Panc1 (cell line): ENCODE data around the gene FSTL4. TPM values are rescaled to one million over a fixed set of nuclear protein-coding genes. Genes with fewer than 3 reads are reported as not detected.

Source experiments
- ATAC-seq: fragments of 200-7000 bp; cut with Tn5 transposase; 2 replicates; pipeline ENCODE4 v1.9.1; 2020; ENCODE audit warnings: mild to moderate bottlenecking, moderate library complexity
- BruUV-seq: library from RNA; stranded (reverse); fragments of 400-500 nt; replicated peaks from 2 replicates; lab custom pipeline; 2021; lab: Mats Ljungman, UMichigan
- CTCF ChIA-PET: fragments of 300-600 bp; sonication (Branson Sonifier 250); formaldehyde crosslinking; loops from one replicate; lab custom pipeline; 2022; ENCODE audit warnings: antibody characterized with exemption; lab: Charles Lee
- POLR2A ChIA-PET: fragments of 300-600 bp; sonication (Branson Sonifier 250); formaldehyde crosslinking; loops from one replicate; lab custom pipeline; 2022; ENCODE audit warnings: antibody characterized with exemption; lab: Charles Lee
- DNase-seq: peaks from one replicate; pipeline ENCODE4 v3.0.0-alpha.2; 2010; ENCODE audit warnings: low read depth, low spot score
- H3K27ac ChIP-seq: 2 replicates; pipeline ENCODE4 v1.5.1; 2011; ENCODE audit warnings: mild to moderate bottlenecking, low read length, inconsistent platforms
- H3K27me3 ChIP-seq: fragments of 200-500 bp; sonication (Bioruptor generic); 2 replicates; pipeline ENCODE4 v1.6.0; 2014; ENCODE audit warnings: low read length, inconsistent platforms; ENCODE audit not compliant: control insufficient read depth, insufficient read depth
- H3K36me3 ChIP-seq: fragments of 200-500 bp; sonication (Bioruptor generic); 2 replicates; pipeline ENCODE4 v1.5.1; 2014; ENCODE audit warnings: inconsistent platforms, mild to moderate bottlenecking, low read length, moderate library complexity; ENCODE audit not compliant: control insufficient read depth, insufficient read depth
- H3K4me1 ChIP-seq: 2 replicates; pipeline ENCODE4 v1.5.1; 2011; ENCODE audit warnings: inconsistent platforms, mild to moderate bottlenecking, low read length, moderate library complexity; ENCODE audit not compliant: control insufficient read depth, insufficient read depth
- H3K4me3 ChIP-seq, 2 experiments: 2 replicates each; pipeline ENCODE4 v1.5.1; 2011 to 2012; ENCODE audit warnings: low read depth in 2 of 2, low read length in 2 of 2, mild to moderate bottlenecking in 2 of 2, inconsistent platforms in 1 of 2, moderate library complexity in 1 of 2
- H3K9me3 ChIP-seq: fragments of 200-500 bp; sonication (Bioruptor generic); 2 replicates; pipeline ENCODE4 v1.5.1; 2014; ENCODE audit warnings: low read depth, mild to moderate bottlenecking, inconsistent platforms, low read length, moderate library complexity; ENCODE audit not compliant: control insufficient read depth, insufficient read depth
- POLR2AphosphoS5 ChIP-seq: IDR thresholded peaks from 2 replicates; pipeline ENCODE4 v1.6.1; 2012; ENCODE audit warnings: mild to moderate bottlenecking, low read depth, low read length, moderate library complexity
- REST ChIP-seq, 2 experiments: IDR thresholded peaks; 2 replicates each; pipeline ENCODE4 v1.6.1; 2011 to 2012; ENCODE audit warnings: low read depth in 2 of 2, control low read depth in 1 of 2, low read length in 1 of 2, mild to moderate bottlenecking in 1 of 2, moderate library complexity in 1 of 2; ENCODE audit not compliant: insufficient read depth in 1 of 2
- SIN3A ChIP-seq: IDR thresholded peaks from 2 replicates; pipeline ENCODE4 v1.6.1; 2012; ENCODE audit warnings: low read depth, mild to moderate bottlenecking, low read length, moderate library complexity, borderline replicate concordance; ENCODE audit not compliant: insufficient read depth
- TCF7L2 ChIP-seq: IDR thresholded peaks from 2 replicates; pipeline ENCODE4 v1.6.1; 2011; ENCODE audit warnings: mild to moderate bottlenecking, low read depth, low read length, inconsistent platforms
- in situ Hi-C: cut with HindIII; loops from 2 replicates; pipeline ENCODE4 v1.10.0; 2016; ENCODE audit warnings: low sequenced_read_pairs, low pct_unique_long_range_greater_than_20kb
- intact Hi-C: fragments of 100-400 bp; cut with micrococcal nuclease; formaldehyde crosslinking; loops from one replicate; pipeline ENCODE4 v1.10.0; 2022; ENCODE audit not compliant: unreplicated experiment
- total RNA-seq: library from RNA; stranded (reverse); gene quantifications from one replicate; pipeline ENCODE4 v1.2.1, GENCODE V29; 2021; ENCODE audit not compliant: unreplicated experiment
- TF ChIP-seq, protein P1 (sequence below): fragments of 450-650 bp; IDR thresholded peaks from 2 replicates; pipeline ENCODE4 v1.5.1; 2017; ENCODE audit warnings: mild to moderate bottlenecking

FSTL4 gene
- total RNA-seq, 1 experiment from 2014 or later: 0.18 TPM

DNA sequence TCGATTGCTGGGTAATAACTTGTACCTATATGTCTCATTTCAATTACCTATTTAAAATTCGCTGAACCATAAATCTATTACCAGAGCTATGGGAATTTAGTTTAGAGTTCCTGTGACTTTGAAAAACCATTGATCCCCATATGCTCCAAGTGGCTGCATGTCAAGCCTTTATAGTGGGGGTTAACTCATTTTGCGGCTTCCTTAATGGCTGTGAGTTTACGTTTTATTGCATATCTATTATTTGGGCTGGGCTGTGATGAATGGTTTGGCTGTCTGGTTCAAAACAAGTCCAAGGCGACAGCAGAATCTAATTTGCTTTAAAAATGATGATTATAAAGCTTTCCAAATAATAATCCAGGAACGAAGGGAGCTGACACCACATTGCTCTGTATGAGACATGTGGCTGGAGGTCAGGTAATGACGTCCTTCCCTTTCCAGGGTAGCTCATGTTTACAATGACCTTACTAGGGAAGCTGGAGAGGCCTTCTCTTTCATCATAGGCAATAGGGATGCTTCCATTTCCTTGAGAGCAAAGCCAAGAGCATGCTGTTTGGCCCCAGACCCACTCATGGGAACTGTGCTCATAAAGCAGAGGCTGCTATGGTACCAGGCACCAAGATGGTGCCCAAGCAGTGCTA lies 302.2 kb downstream of the FSTL4 start:
- in situ Hi-C loops: no loop called here
- TF ChIP-seq SIN3A (no peak), TCF7L2 (no peak), REST (IDR thresholded peaks at IDR 0.05; ENCODE audit: insufficient read depth in 1 of 2, low read depth in 2 of 2, low read length in 1 of 2) (no peak), POLR2AphosphoS5 (no peak)
- TF ChIP-seq, protein P1, sequence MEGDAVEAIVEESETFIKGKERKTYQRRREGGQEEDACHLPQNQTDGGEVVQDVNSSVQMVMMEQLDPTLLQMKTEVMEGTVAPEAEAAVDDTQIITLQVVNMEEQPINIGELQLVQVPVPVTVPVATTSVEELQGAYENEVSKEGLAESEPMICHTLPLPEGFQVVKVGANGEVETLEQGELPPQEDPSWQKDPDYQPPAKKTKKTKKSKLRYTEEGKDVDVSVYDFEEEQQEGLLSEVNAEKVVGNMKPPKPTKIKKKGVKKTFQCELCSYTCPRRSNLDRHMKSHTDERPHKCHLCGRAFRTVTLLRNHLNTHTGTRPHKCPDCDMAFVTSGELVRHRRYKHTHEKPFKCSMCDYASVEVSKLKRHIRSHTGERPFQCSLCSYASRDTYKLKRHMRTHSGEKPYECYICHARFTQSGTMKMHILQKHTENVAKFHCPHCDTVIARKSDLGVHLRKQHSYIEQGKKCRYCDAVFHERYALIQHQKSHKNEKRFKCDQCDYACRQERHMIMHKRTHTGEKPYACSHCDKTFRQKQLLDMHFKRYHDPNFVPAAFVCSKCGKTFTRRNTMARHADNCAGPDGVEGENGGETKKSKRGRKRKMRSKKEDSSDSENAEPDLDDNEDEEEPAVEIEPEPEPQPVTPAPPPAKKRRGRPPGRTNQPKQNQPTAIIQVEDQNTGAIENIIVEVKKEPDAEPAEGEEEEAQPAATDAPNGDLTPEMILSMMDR: no peak
- ATAC-seq (no peak), DNase-seq (no peak)
- Histone ChIP-seq H3K36me3 (no peaks in the 10 kb centered on the region), H3K4me3 (no peak overlapping the region), H3K27ac (no peak overlapping the region), H3K27me3 (peaks cover 3% of the 10 kb centered on the region; the same call in 1 of the 2 replicates), H3K9me3 (no peaks in the 10 kb centered on the region), H3K4me1 (no peaks in the 10 kb centered on the region)
- BruUV-seq: no TSS peak
- intact Hi-C loops: no loop called here
- ChIA-PET CTCF (interaction anchor here (0.6 kb wide), 1 partner anchor 124 kb away, joined by 5 read pairs; no protein-coding TSS in a partner anchor), POLR2A (no interaction called here)

- H3K9me3 ChIP-seq: no peaks in the 10 kb centered on the region
- TF ChIP-seq, protein P1: no peak
- TF ChIP-seq REST (IDR thresholded peaks at IDR 0.05; ENCODE audit: insufficient read depth in 1 of 2, low read depth in 2 of 2, low read length in 1 of 2) (no peak), POLR2AphosphoS5 (no peak), SIN3A (no peak), TCF7L2 (no peak)
- H3K4me1 ChIP-seq: no peaks in the 10 kb centered on the region
- ATAC-seq: no peak
- H3K4me3 ChIP-seq: no peak overlapping the region
- BruUV-seq: no TSS peak
- intact Hi-C loops (no loop called here), in situ Hi-C loops (no loop called here)
- H3K27me3 ChIP-seq: peaks cover 3% of the 10 kb centered on the region; the same call in 1 of the 2 replicates
- no peak for DNase-seq
- no peaks in the 10 kb centered on the region for H3K36me3 ChIP-seq
- no peak overlapping the region for H3K27ac ChIP-seq
- ChIA-PET POLR2A (no interaction called here), CTCF (no interaction called here)
Measured at GRCh38 chr5:133309166-133309795, 303.1 kb downstream of the FSTL4 start.
